ENCODE data around the gene CWC27. TPM values are rescaled to one million over a fixed set of nuclear protein-coding genes. Genes with fewer than 3 reads are reported as not detected.

Gene CWC27
- polyA plus RNA-seq, 2 of the 4 experiments (the other 2 are of a cell fraction) = 24.1 to 48.5 TPM

- TF ChIP-seq HOXA7 (CRISPR knock-in tag; IDR thresholded peaks at IDR 0.05) (no peak), EP300 (IDR thresholded peaks at IDR 0.05) (no peak)
- TF ChIP-seq, protein P1, sequence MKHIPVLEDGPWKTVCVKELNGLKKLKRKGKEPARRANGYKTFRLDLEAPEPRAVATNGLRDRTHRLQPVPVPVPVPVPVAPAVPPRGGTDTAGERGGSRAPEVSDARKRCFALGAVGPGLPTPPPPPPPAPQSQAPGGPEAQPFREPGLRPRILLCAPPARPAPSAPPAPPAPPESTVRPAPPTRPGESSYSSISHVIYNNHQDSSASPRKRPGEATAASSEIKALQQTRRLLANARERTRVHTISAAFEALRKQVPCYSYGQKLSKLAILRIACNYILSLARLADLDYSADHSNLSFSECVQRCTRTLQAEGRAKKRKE (CRISPR knock-in tag; IDR thresholded peaks at IDR 0.05; ENCODE audit: low read depth) = no peak
Observed at GRCh38 chr5:64973215-64973614, 204.5 kb downstream of the CWC27 start (continued).

GRCh38 chr5:64977779-64978178 is 209.0 kb downstream of the CWC27 start:
- ATAC-seq = no peak
- POLR2A ChIA-PET = no interaction called here
- H3K4me1 ChIP-seq = no peaks in the 10 kb centered on the region
- no peaks in the 10 kb centered on the region for H3K9me3 ChIP-seq
- no peak for TF ChIP-seq ELK1 (IDR thresholded peaks at IDR 0.05; ENCODE audit: low read depth, low read length)
- no peak for TF ChIP-seq EHMT2 (IDR thresholded peaks at IDR 0.05; ENCODE audit: low read depth)
- TF ChIP-seq, protein P1 (CRISPR knock-in tag; IDR thresholded peaks at IDR 0.05; ENCODE audit: low read depth) = no peak
- TF ChIP-seq CHD4 (IDR thresholded peaks at IDR 0.05; ENCODE audit: borderline replicate concordance) = no peak
- TF ChIP-seq POLR2A (IDR thresholded peaks at IDR 0.05; ENCODE audit: low read length) = no peak
- no peak for TF ChIP-seq CBX2 (IDR thresholded peaks at IDR 0.05; ENCODE audit: borderline replicate concordance, low read depth)
- TF ChIP-seq GATA3 (IDR thresholded peaks at IDR 0.05; ENCODE audit: borderline replicate concordance) = no peak
- no peak for TF ChIP-seq CTCF (IDR thresholded peaks at IDR 0.05)
- CTCF ChIA-PET = interaction anchor here (0.6 kb wide), 1 partner anchor 343 kb away, joined by 3 read pairs; no protein-coding TSS in a partner anchor
- DNase-seq (ENCODE audit: low read depth in 1 of 2, low spot score in 1 of 2) = no peak
- WGBS (ENCODE audit: missing lambda C conversion rate) = 77% methylated on average over 1 of the region's 1 CpG
- H3K4me3 ChIP-seq = no peak overlapping the region
- no peak for FAIRE-seq
- H3K4me2 ChIP-seq = no peak overlapping the region
- no peak overlapping the region for H3K27ac ChIP-seq

GRCh38 chr5:64978546-64978945 is 209.8 kb downstream of the CWC27 start:
- no peak for TF ChIP-seq FOXS1 (CRISPR knock-in tag; IDR thresholded peaks at IDR 0.05)
- no peak for TF ChIP-seq EP300 (IDR thresholded peaks at IDR 0.05)
- no peak for TF ChIP-seq MAFK (IDR thresholded peaks at IDR 0.05; ENCODE audit: partially characterized antibody)
- no peak for TF ChIP-seq ZC3H11A (IDR thresholded peaks at IDR 0.05)
- TF ChIP-seq CEBPB (IDR thresholded peaks at IDR 0.05) = no peak
- no peak for TF ChIP-seq POLR2AphosphoS2 (conservative IDR thresholded peaks at IDR 0.05; ENCODE audit: low read length)
- CTCF ChIA-PET = interaction anchor here (0.6 kb wide), 1 partner anchor 344 kb away, joined by 3 read pairs; no protein-coding TSS in a partner anchor
- WGBS (ENCODE audit: missing lambda C conversion rate) = 51% methylated on average over 2 of the region's 2 CpGs
- POLR2A ChIA-PET = no interaction called here
- H3K4me3 ChIP-seq = no peak overlapping the region
- no peak for ATAC-seq
- no peaks in the 10 kb centered on the region for H3K4me1 ChIP-seq
- no peaks in the 10 kb centered on the region for H3K9me3 ChIP-seq
- DNase-seq (ENCODE audit: low read depth in 1 of 2, low spot score in 1 of 2) = no peak
- H3K4me2 ChIP-seq = no peak overlapping the region
- H3K27ac ChIP-seq = no peak overlapping the region
- no peak for FAIRE-seq

DNA sequence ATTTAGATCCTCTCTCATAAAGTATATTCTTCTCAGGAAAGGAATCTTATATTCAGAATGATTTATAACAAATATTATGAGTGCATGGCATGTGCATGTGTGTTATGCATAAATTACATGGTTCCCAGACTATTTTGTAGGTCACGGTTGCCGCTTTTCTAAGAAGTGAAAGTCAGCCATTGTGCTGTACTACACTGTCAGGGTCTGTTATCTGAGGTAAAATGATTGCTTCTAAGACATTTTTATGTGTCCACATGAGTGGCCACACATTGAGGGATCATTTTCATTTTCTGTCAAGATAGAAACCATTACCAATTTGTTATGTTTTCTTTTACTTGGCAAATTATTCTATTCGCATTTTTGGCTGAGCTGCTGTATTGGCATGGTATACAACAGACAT is 210.8 kb downstream of the CWC27 start:
- ATAC-seq = no peak
- Histone ChIP-seq H3K27ac (no peak overlapping the region), H3K4me3 (no peak overlapping the region), H3K9me3 (no peaks in the 10 kb centered on the region), H3K4me1 (no peaks in the 10 kb centered on the region), H3K4me2 (no peak overlapping the region)
- no peak for DNase-seq (ENCODE audit: low read depth in 1 of 2, low spot score in 1 of 2)
- FAIRE-seq = no peak
- CTCF ChIA-PET = interaction anchor here (0.6 kb wide), 1 partner anchor 539 kb away, joined by 3 read pairs; no protein-coding TSS in a partner anchor
- WGBS (ENCODE audit: missing lambda C conversion rate) = 93% methylated on average over 3 of the region's 3 CpGs
- TF ChIP-seq CHD2 (IDR thresholded peaks at IDR 0.05; ENCODE audit: low read length, partially characterized antibody) (no peak), REST (IDR thresholded peaks at IDR 0.05) (no peak), EP300 (IDR thresholded peaks at IDR 0.05) (no peak), HOXB13 (CRISPR knock-in tag; IDR thresholded peaks at IDR 0.05; ENCODE audit: low read depth) (no peak)
- TF ChIP-seq, protein P2, sequence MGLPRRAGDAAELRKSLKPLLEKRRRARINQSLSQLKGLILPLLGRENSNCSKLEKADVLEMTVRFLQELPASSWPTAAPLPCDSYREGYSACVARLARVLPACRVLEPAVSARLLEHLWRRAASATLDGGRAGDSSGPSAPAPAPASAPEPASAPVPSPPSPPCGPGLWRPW (IDR thresholded peaks at IDR 0.05) = no peak
- POLR2A ChIA-PET = no interaction called here
